Parathyroid adenoma (tissue), 2 donors: ENCODE measurements around the gene DLL1.

Experiments
- H2AFZ ChIP-seq: fragments of 300-600 bp; sonication (generic); one replicate; pipeline ENCODE4 v1.7.0; 2017; ENCODE audit warnings: antibody characterized with exemption, mild to moderate bottlenecking
- H3K27ac ChIP-seq: fragments of 300-600 bp; sonication (generic); one replicate; pipeline ENCODE4 v1.7.0; 2017
- H3K27me3 ChIP-seq: fragments of 300-600 bp; sonication (generic); one replicate; pipeline ENCODE4 v1.7.0; 2017; ENCODE audit warnings: low read length; ENCODE audit not compliant: control insufficient read depth, insufficient read depth
- H3K36me3 ChIP-seq: fragments of 300-600 bp; sonication (generic); one replicate; pipeline ENCODE4 v1.7.0; 2017; ENCODE audit warnings: low read length; ENCODE audit not compliant: control insufficient read depth, insufficient read depth
- H3K4me1 ChIP-seq: fragments of 300-600 bp; sonication (generic); one replicate; pipeline ENCODE4 v1.7.0; 2017; ENCODE audit warnings: control low read depth
- H3K4me2 ChIP-seq: fragments of 300-600 bp; sonication (generic); one replicate; pipeline ENCODE4 v1.7.0; 2017; ENCODE audit warnings: low read length
- H3K4me3 ChIP-seq: fragments of 300-600 bp; sonication (generic); one replicate; pipeline ENCODE4 v1.7.0; 2017; ENCODE audit warnings: low read depth, low read length
- H3K79me2 ChIP-seq: fragments of 300-600 bp; sonication (generic); one replicate; pipeline ENCODE4 v1.7.0; 2017; ENCODE audit warnings: control low read depth
- H3K9ac ChIP-seq: fragments of 300-600 bp; sonication (generic); one replicate; pipeline ENCODE4 v1.7.0; 2017; ENCODE audit warnings: mild to moderate bottlenecking
- H3K9me3 ChIP-seq: fragments of 300-600 bp; sonication (generic); one replicate; pipeline ENCODE4 v1.7.0; 2017; ENCODE audit warnings: low read length; ENCODE audit not compliant: control insufficient read depth
- TF ChIP-seq, protein P1 (sequence below): fragments of 300-600 bp; sonication (generic); IDR thresholded peaks from one replicate; pipeline ENCODE4 v1.7.0; 2017; ENCODE audit warnings: antibody characterized with exemption, mild to moderate bottlenecking
- donor health status: primary hyperparathyroidism.

Gene DLL1

DNA sequence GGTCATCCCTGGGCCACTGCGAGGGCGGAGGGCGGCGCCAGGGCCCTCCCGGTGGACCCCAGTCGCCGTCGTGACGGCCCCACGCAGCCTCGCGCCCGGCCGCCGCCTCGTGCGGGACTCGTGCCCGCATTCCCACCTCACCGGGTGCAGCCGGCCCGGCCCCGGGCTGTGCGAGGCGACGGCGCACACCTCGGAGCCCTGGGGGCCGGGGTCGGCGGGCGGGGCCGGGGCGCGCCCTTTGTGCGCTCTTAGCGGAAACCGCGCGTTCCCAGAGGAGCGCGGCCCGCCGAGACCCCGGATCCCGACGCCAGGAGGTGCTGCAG, 5.5 kb upstream of the DLL1 start:
- Histone ChIP-seq H3K27ac (no peak overlapping the region), H3K36me3 (no peaks in the 10 kb centered on the region), H3K4me3 (peak overlapping the region; percentile 49), H3K79me2 (no peaks in the 10 kb centered on the region), H3K4me1 (peaks cover 10% of the 10 kb centered on the region), H3K4me2 (peak overlapping the region; percentile 90), H3K9me3 (no peaks in the 10 kb centered on the region), H2AFZ (no peak overlapping the region), H3K9ac (no peak overlapping the region), H3K27me3 (peaks cover 7% of the 10 kb centered on the region)
- TF ChIP-seq, protein P1, sequence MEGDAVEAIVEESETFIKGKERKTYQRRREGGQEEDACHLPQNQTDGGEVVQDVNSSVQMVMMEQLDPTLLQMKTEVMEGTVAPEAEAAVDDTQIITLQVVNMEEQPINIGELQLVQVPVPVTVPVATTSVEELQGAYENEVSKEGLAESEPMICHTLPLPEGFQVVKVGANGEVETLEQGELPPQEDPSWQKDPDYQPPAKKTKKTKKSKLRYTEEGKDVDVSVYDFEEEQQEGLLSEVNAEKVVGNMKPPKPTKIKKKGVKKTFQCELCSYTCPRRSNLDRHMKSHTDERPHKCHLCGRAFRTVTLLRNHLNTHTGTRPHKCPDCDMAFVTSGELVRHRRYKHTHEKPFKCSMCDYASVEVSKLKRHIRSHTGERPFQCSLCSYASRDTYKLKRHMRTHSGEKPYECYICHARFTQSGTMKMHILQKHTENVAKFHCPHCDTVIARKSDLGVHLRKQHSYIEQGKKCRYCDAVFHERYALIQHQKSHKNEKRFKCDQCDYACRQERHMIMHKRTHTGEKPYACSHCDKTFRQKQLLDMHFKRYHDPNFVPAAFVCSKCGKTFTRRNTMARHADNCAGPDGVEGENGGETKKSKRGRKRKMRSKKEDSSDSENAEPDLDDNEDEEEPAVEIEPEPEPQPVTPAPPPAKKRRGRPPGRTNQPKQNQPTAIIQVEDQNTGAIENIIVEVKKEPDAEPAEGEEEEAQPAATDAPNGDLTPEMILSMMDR = no peak

DNA sequence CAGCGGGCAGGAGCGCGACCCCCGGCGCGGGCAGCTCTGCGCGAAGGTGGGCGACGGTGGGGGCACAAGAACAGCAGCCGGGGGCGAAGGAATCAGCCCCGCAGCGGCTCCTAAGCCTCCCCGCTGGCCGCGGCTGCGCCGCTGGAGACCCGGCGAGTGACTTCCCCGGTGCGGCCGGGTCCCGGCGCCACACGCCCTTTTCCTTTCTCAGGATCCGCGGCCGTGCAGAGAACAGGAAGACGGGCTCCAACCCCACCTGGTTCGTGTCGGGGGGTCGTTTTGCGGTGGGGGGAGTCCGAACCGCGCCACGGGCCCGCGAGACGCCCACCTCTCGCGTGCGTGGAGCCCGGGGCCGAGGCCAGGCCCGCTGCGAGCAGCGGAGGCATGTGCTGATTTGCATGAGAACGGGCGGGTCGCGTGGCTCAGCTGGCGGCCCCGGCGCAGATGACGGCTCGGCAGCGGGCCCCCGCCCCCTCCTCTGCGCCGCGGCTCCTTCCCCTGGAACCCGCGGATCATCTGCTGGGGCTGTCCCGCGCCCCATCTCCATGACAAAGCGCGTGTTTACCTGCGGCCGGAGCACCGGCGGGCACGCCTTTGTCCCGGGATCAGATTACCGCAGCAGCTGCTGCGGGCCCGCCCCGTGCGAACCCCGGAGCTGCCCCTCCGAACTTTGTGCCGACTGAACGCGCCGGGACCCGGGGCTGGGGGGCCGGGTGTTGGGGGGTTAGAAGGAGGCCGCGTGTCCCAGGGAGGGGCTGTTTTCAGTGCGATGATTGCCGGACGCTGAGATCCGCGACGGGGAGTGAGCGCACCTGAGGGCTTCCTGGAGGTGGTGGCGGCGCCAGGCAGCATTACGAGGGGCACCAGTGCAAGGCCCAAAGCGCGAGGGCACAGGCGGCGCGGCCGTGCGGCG, 4.9 kb upstream of the DLL1 start:
- no peaks in the 10 kb centered on the region for H3K79me2 ChIP-seq
- H3K4me1 ChIP-seq = peaks cover 12% of the 10 kb centered on the region
- peaks cover 7% of the 10 kb centered on the region for H3K27me3 ChIP-seq
- H3K4me3 ChIP-seq = peak overlapping the region; percentile 49
- peak overlapping the region; percentile 90 for H3K4me2 ChIP-seq
- no peak overlapping the region for H3K9ac ChIP-seq
- TF ChIP-seq, protein P1 = no peak
- peak overlapping the region; percentile 73 for H2AFZ ChIP-seq
- H3K27ac ChIP-seq = no peak overlapping the region
- H3K36me3 ChIP-seq = no peaks in the 10 kb centered on the region
- H3K9me3 ChIP-seq = no peaks in the 10 kb centered on the region

DNA sequence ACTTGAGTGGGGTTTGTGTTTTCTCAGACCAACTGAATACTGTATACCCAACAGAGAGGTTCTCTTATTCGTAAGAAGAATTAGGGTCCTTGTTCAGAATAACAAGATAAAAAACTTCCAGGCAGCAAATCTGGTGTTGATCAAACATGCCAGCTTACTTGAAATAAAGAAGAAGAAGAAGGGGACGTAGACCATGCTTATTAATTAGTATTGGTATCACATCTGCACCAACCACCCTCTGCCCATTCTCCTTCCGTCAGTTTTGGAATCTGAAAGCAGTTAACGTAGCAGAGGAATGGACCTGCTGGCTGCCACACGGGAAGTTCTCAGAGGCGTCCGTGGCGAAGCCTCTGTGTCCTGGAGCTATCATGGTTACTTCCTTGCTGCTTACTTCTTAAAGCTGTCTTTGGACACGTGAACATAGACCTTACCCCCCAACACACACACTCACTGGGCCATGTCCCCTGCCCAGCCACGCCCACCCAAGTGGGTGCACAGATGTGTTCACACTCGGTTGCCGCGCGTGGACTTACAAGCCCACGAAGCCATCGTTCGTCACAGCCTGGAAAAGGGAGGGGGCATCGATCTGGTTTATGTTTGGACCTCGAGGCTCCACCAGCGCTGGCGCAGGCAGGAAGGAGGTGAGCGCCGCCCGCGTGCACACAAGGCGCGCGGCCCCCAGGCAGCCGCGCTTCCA, 4.1 kb upstream of the DLL1 start:
- peaks cover 12% of the 10 kb centered on the region for H3K4me1 ChIP-seq
- H3K9ac ChIP-seq = no peak overlapping the region
- H3K27me3 ChIP-seq = peaks cover 7% of the 10 kb centered on the region
- H3K36me3 ChIP-seq = no peaks in the 10 kb centered on the region
- H3K27ac ChIP-seq = no peak overlapping the region
- peak overlapping the region; percentile 73 for H2AFZ ChIP-seq
- no peaks in the 10 kb centered on the region for H3K79me2 ChIP-seq
- H3K4me3 ChIP-seq = peak overlapping the region; percentile 49
- peak overlapping the region; percentile 90 for H3K4me2 ChIP-seq
- TF ChIP-seq, protein P1 = no peak
- H3K9me3 ChIP-seq = no peaks in the 10 kb centered on the region

DNA sequence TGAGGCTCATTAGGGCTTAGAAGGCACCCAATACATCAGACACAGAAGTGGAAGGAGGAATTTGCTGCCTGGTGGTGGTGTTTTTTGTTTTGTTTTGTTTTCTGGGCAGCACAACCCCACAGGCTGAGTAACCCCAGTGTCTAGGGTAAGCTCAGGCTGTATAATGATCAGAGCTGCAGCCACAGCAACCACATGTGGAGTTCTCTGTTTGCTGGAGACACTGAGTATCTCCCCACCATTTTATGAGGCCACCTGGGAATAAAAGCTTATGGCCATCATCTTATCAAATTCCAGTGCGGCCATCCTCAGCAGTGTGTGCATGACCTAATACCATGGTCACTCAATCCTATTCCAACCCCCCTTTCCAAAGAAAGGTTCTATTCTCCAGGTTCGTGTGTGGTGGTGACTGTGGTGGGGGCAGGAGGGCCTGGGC, 3.4 kb upstream of the DLL1 start:
- Histone ChIP-seq H3K9ac (no peak overlapping the region), H3K79me2 (no peaks in the 10 kb centered on the region), H3K27ac (no peak overlapping the region), H3K4me3 (no peak overlapping the region), H3K4me2 (no peak overlapping the region), H3K9me3 (no peaks in the 10 kb centered on the region), H2AFZ (no peak overlapping the region), H3K36me3 (no peaks in the 10 kb centered on the region), H3K4me1 (peaks cover 12% of the 10 kb centered on the region), H3K27me3 (peaks cover 7% of the 10 kb centered on the region)
- TF ChIP-seq, protein P1 = no peak
